Measurements from ENCODE around the gene ZNF385C. TPM values are rescaled to one million over a fixed set of nuclear protein-coding genes. Genes with fewer than 3 reads are reported as not detected.

The ZNF385C gene
- total RNA-seq, 1 donor from 2014 or later = 1.3 TPM

DNA sequence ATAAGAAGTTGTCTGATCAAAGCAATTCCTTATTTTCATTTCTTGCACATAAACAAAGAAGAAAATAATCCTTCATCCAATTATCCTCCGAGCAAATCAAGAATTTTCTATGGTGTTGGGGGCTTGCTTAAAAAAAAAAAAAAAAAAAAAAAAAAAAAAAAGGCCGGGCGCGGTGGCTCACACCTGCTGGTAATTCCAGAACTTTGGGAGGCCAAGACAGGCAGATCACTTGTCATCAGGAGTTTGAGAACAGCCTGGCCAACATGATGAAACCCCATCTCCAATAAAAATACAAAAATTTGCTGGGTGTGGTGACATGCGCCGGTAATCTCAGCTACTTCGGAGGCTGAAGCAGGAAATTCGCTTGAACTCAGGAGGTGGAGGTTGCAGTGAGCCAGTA lies 112.4 kb downstream of the ZNF385C start:
- Mint-ChIP-seq H3K4me3 (ENCODE audit: unreplicated experiment) (no peak overlapping the region), H3K4me1 (ENCODE audit: unreplicated experiment) (peaks cover 7% of the 10 kb centered on the region), H3K27ac (ENCODE audit: unreplicated experiment) (no peak overlapping the region), H3K9me3 (ENCODE audit: unreplicated experiment) (no peaks in the 10 kb centered on the region), H3K27me3 (ENCODE audit: unreplicated experiment) (peaks cover 3% of the 10 kb centered on the region), H3K36me3 (ENCODE audit: low read depth, unreplicated experiment) (peaks cover 37% of the 10 kb centered on the region)
- TF ChIP-seq, protein P1, sequence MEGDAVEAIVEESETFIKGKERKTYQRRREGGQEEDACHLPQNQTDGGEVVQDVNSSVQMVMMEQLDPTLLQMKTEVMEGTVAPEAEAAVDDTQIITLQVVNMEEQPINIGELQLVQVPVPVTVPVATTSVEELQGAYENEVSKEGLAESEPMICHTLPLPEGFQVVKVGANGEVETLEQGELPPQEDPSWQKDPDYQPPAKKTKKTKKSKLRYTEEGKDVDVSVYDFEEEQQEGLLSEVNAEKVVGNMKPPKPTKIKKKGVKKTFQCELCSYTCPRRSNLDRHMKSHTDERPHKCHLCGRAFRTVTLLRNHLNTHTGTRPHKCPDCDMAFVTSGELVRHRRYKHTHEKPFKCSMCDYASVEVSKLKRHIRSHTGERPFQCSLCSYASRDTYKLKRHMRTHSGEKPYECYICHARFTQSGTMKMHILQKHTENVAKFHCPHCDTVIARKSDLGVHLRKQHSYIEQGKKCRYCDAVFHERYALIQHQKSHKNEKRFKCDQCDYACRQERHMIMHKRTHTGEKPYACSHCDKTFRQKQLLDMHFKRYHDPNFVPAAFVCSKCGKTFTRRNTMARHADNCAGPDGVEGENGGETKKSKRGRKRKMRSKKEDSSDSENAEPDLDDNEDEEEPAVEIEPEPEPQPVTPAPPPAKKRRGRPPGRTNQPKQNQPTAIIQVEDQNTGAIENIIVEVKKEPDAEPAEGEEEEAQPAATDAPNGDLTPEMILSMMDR (IDR thresholded peaks at IDR 0.05; ENCODE audit: unreplicated experiment) = no peak
- DNase-seq (ENCODE audit: low spot score) = no peak

DNA sequence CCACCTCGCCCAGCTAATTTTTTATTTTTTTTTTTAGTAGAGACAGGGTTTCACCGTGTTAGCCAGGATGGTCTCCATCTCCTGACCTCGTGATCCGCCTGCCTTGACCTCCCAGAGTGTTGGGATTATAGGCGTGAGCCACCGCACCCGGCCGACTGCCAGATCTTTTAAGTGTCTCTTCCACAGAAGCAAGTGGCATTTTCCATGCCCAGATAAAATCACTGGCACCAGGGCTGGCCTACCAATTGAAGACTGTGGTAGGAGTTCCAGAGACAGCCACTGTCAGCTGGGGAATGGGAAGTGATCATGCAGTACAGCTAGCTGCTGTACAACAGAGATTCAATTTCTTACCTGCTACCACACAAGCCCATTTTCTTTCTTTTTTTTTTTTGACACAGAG lies 113.8 kb downstream of the ZNF385C start:
- peaks cover 7% of the 10 kb centered on the region for H3K4me1 Mint-ChIP-seq (ENCODE audit: unreplicated experiment)

DNA sequence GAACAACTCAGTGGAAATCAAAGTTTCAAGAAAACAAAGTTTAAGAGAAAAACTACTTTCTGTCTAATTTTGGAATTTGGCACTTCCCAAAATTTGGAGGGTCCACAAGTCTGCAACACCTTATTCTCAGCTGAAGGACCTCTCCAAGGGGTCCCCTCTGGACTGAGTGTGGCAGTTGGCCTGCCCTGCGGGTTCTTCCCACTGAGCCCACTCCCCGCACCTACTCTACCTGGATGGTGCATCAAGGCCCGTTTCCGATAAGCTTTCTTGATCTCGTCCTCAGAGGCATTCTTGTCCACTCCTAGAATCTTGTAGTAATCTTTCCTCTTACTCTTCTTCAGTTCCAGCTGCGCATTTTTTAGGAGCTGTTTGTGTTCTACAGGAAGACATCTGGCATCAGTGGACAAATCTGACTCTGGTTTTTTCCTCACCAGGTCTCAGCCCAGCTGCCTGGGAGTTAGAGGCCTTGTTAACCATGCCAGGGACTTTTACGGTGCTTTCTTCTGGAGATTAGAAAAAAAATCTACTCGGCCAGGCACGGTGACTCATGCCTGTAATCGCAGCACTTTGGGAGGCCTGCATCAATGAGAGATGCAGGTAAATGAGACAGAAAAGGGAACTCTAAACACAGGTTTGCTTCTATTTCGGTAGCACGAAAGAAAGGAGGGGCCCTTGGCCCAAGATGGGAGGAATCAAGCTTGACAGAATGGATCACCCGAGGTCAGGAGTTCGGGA lies 116.1 kb downstream of the ZNF385C start:
- H3K36me3 Mint-ChIP-seq (ENCODE audit: low read depth, unreplicated experiment) = peaks cover 39% of the 10 kb centered on the region
- H3K27ac Mint-ChIP-seq (ENCODE audit: unreplicated experiment) = no peak overlapping the region

More for the DNA sequence above, 113.8 kb downstream of the ZNF385C start:
- Mint-ChIP-seq H3K4me3 (ENCODE audit: unreplicated experiment) (no peak overlapping the region), H3K27me3 (ENCODE audit: unreplicated experiment) (peaks cover 3% of the 10 kb centered on the region), H3K9me3 (ENCODE audit: unreplicated experiment) (no peaks in the 10 kb centered on the region), H3K36me3 (ENCODE audit: low read depth, unreplicated experiment) (peaks cover 35% of the 10 kb centered on the region), H3K27ac (ENCODE audit: unreplicated experiment) (no peak overlapping the region)
- TF ChIP-seq, protein P1 (IDR thresholded peaks at IDR 0.05; ENCODE audit: unreplicated experiment) = no peak
- DNase-seq (ENCODE audit: low spot score) = no peak

DNA sequence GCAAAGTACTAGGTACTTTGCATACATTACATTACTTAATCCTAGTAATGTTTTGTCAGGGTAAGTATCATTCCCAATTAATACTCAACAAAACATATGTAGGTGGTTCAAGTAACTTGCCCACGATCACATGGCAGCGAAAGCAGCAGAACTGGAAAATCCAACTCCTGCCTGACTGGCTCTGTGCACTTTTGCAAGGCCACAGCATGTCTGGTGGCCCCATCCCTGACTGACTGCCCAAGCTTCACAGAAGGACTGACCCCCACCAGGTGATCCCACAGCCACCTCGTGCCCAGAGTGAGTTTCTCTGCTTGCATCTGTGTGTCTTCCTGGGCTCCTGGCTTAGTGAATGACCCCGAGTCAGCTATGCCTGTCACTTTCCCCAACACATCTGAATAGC lies 120.3 kb downstream of the ZNF385C start:
- H3K27ac Mint-ChIP-seq (ENCODE audit: unreplicated experiment) = no peak overlapping the region
- H3K4me1 Mint-ChIP-seq (ENCODE audit: unreplicated experiment) = no peaks in the 10 kb centered on the region
- no peaks in the 10 kb centered on the region for H3K9me3 Mint-ChIP-seq (ENCODE audit: unreplicated experiment)
- H3K36me3 Mint-ChIP-seq (ENCODE audit: low read depth, unreplicated experiment) = peaks cover 30% of the 10 kb centered on the region
- DNase-seq (ENCODE audit: low spot score) = no peak
- TF ChIP-seq, protein P1 (IDR thresholded peaks at IDR 0.05; ENCODE audit: unreplicated experiment) = no peak
- H3K4me3 Mint-ChIP-seq (ENCODE audit: unreplicated experiment) = no peak overlapping the region
- peaks cover 5% of the 10 kb centered on the region for H3K27me3 Mint-ChIP-seq (ENCODE audit: unreplicated experiment)

More for the DNA sequence above, 116.1 kb downstream of the ZNF385C start:
- TF ChIP-seq, protein P1 (IDR thresholded peaks at IDR 0.05; ENCODE audit: unreplicated experiment) = no peak
- Mint-ChIP-seq H3K27me3 (ENCODE audit: unreplicated experiment) (peaks cover 3% of the 10 kb centered on the region), H3K9me3 (ENCODE audit: unreplicated experiment) (no peaks in the 10 kb centered on the region), H3K4me3 (ENCODE audit: unreplicated experiment) (peak overlapping the region; percentile 72), H3K4me1 (ENCODE audit: unreplicated experiment) (peaks cover under 1% of the 10 kb centered on the region)
- DNase-seq (ENCODE audit: low spot score) = no peak

DNA sequence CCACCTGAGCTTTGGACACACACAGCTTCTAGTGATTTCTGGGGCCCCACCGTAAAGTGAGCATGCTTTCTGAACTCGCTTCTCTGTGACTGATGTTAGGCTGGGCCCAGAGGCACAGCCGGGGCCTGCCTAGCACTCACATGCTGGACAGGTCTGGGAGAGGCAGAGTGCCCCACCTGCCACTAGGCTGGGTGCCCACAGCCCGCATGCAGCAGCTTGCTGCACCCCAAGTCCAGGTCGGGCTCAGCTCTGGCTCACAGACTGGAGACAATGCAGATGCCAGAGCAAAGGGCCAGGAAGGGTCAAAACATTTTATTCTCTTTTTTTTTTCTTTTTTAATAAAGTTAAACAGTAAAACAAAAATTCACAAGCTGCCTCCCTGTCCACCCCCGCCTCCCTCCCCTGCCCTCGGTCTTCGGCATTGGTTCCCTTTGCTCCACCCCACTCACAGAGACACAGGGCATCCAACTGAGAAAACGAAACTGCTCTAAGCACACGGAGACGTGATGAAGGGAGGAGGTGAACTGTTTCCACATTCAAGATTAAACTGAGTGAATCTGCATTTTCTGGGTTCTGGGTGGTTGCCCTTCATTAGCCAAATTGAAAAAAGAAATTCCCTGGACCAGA lies 122.0 kb downstream of the ZNF385C start:
- peak overlapping the region; percentile 13 for H3K4me3 Mint-ChIP-seq (ENCODE audit: unreplicated experiment)
- peaks cover 2% of the 10 kb centered on the region for H3K27me3 Mint-ChIP-seq (ENCODE audit: unreplicated experiment)
- H3K27ac Mint-ChIP-seq (ENCODE audit: unreplicated experiment) = no peak overlapping the region
- H3K4me1 Mint-ChIP-seq (ENCODE audit: unreplicated experiment) = peaks cover 3% of the 10 kb centered on the region
- no peak for DNase-seq (ENCODE audit: low spot score)
- no peaks in the 10 kb centered on the region for H3K9me3 Mint-ChIP-seq (ENCODE audit: unreplicated experiment)
- peaks cover 25% of the 10 kb centered on the region for H3K36me3 Mint-ChIP-seq (ENCODE audit: low read depth, unreplicated experiment)
- TF ChIP-seq, protein P1 (IDR thresholded peaks at IDR 0.05; ENCODE audit: unreplicated experiment) = no peak

Data from endothelial cell (in vitro differentiated cells).